ENCODE data around the gene DHH. TPM values are rescaled to one million over a fixed set of nuclear protein-coding genes. Genes with fewer than 3 reads are reported as not detected.

DHH gene
- total RNA-seq, 1 donor from 2014 or later: 2.9 TPM

GRCh38 chr12:49051373-49051764 is 43.2 kb downstream of the DHH start:
- DNase-seq (ENCODE audit: low spot score): no peak

DNA sequence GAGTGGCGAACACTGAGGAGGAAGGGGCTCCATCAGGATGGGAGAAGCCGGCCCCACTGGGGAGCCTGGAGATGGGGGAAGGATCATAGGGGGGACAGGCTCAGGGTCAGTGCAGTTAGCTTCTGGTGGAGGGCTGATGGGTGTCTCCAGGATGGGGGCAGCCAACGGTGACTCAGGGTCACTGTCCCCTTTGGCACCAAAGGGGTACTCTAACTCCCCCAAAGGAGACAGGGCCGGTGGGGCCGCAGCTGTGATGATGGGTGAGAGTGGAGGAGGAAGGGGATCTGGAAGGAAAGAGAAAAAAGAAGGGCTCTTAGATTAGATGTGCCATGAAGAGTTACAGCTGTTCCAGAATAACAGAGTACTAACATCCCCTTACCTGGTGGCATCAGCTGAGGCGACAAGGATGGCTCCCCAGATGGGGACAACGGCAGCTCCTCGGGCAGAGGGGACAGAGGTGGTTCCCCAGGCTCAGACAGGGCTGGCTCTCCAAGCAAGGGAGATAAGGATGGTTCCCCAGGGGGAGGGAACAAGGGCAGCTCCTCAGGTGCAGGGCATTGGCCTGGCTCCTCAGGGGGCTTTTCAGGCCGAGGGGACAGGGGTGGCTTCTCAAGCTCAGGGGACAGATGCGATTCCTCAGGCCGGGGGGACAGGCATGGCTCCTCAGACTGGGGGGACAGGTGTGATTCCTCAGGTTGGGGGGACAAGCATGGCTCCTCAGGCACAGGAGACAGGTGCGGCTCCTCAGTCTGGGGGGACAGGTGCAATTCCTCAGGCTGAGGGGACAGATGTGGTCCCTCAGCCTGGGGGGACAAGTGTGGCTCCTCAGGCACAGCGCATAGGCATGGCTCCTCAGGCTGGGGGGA is 43.9 kb downstream of the DHH start:
- no peak for DNase-seq (ENCODE audit: low spot score)

- DNase-seq (ENCODE audit: low spot score): no peak
Measured at GRCh38 chr12:49049566-49050224, 44.9 kb downstream of the DHH start.

DNA sequence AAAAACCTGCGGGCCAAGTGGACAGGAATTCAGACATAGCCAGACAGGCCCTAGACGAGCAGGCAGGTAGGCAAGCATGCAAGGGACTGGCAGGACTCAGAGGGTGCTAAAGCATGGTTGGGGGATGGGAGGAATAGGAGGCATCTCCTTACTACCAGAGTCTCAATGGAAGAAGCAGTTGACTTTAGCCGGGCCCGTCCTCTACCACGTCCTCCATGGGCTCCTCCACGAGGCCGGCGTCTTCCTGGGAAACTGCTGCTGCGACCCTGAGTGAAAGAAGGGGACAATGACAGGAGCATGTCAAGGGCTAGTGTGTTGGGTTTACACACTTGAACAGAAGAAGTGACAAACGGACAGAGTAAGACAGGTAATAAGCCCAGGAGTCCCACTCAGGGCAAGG is 45.6 kb downstream of the DHH start:
- DNase-seq (ENCODE audit: low spot score): no peak

DNA sequence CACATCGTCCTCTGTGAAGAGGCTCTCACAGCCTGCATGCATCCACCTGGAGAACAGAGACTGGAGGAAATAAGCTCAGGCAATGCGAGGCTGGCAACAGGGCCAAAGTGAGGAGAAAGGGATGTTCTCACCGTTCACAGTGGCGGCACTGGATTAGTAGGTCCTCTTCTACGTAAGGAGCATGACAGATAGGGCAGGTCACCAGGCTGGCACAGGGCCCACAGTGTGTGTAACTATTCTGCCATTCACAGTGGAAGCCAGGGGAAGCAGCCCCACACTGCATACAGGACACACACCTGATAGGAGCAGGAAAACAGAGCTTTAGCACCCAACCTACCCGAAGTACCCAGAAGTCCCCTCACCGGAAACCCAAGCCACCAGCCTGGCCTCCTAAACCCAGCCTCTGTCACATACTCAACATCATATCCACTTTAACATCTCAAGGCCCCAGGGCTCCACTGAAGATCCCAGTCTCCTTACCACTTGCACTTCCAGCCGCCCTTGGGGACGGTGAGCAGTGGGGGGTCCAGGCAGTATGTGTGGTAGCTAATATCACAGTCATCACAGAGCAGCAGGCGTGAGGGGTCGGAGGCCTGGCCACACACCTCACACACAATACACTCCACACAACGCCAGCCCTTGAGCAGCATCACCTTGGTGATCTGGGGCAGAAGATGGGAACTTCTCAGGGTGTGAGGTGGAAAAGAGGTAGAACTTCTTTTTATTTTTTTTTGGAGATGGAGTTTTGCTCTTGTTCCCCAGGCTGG is 48.3 kb downstream of the DHH start:
- DNase-seq (ENCODE audit: low spot score): no peak

DNA sequence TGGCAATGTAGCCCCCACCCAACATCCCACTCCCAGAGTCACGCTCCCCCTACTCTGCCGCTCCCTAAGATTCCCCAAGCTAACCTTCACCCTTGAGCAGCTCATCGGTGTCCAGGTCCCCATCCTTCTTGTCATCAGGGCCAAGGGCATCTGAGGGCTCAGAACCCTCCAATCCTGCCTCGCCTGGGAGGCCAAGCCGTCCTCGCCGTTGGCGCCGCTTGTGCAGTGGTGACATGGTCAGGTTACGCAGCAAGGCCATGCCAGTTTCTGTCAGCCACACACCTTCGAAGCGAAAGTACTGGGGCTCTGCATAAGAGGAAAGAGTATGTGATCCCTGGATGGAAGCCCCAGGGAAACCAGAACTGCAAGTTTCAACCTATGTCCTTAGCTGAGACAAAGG is 49.9 kb downstream of the DHH start:
- no peak for DNase-seq (ENCODE audit: low spot score)

DNA sequence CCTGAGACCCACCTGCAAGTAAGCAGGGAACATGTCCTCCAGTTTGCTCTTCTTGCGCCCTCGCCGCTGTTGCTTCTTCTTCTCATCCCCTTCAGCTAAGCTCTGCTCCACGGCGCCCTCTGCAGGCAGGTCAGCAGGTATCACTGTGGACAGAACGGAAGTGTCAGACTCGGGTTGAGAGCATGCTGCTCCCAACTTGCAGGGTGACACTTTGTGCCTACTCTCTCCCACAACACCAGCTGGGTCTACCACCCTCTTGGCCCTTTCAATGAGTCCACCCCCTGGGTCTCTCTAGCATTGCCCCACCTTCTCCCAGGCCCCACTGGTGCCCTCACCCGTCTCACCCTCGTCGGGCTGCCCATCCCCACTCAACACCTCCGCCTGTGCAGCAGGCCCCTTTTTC is 50.7 kb downstream of the DHH start:
- no peak for DNase-seq (ENCODE audit: low spot score)

DNA sequence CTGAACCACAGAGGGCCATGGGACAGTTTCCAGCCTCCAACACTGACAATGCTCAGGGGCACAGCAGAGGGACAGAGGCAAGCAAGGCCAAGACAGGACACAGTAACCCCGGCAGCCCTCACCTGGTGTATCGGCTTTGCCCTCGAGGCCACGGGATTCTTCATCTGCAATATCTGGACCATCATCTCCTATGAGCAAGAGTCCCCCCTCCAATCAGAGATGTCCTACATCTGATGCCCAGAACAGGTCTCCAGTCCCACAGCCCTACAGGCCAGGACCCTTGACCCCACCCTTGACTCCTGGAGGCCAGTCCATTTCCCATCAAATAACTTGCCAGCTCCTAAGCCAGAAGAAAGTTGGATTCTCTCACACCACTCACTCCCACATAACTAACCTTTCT is 51.4 kb downstream of the DHH start:
- DNase-seq (ENCODE audit: low spot score): no peak

DNA sequence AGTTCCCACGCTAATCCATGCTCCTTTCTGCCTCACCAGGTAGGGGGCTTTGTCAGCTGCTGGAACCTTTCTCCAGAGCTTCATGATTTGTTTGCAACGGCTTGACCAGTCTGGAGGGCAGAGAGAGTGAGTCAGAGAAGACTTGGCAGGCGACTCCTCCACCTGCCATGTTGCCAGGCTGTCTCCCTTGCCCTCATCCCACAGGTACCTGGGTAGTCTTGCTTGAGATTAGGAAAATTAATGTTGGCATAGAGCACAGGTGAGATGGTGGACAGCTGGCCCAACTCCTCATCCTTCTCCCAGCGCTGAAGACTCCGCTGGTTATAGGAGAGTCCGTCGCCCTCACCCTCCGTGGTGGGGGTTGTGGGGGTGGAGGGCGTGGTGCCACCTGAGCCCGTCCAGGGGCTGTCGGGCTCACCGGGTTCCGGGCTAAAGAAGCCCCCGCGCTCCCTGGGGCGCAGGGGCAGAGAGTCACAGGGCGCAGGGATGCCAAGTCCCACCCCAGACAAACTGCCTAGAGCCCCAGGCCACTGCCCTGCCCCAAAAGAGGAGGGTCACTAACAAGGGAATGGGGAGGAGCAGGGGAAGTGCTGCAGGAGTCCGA is 52.6 kb downstream of the DHH start:
- DNase-seq (ENCODE audit: low spot score): no peak

DNA sequence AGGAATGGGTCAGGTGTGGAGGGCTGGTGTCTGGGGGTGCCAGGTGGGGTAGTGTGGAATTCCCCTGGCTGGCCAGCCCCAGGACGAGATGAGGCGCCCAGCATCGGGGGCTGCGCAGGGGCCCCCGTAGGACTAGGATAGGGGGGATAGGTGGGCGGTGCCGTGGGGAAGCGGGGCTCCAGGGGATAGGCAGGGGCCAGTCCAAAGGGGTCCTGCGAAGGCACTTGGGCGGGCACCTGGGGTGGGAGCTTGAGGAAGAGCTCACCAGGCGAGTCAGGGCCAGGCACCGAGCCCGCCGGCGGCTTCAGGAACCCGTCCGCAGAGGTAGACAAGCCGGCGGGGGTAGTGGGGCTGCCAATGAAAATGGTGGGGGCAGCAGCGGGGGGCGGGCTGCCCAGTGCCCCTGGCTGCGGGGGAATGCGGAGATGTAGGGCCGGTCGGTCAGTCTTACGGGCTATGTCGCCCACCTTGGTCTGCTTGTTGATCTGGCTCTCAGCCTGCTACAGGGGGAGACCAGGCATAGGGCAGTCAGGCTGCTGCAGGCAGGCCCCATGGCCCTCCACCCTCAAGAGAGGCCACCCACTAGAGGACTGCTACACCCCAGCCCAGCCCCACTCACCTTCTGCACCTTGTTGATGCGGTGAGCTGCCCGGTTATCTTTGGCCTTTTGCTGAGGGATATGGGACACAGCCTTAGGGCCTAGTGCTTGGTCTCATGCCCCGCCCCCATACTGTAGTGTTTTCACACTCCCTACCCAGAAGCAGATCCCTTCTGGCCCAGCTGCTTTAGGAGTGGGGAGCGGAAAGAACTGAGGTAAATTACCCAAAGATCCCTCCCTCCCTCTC is 53.3 kb downstream of the DHH start:
- DNase-seq (ENCODE audit: low spot score): no peak

- no peak for DNase-seq (ENCODE audit: low spot score)
Measured at GRCh38 chr12:49040364-49040855, 54.2 kb downstream of the DHH start.

DNA sequence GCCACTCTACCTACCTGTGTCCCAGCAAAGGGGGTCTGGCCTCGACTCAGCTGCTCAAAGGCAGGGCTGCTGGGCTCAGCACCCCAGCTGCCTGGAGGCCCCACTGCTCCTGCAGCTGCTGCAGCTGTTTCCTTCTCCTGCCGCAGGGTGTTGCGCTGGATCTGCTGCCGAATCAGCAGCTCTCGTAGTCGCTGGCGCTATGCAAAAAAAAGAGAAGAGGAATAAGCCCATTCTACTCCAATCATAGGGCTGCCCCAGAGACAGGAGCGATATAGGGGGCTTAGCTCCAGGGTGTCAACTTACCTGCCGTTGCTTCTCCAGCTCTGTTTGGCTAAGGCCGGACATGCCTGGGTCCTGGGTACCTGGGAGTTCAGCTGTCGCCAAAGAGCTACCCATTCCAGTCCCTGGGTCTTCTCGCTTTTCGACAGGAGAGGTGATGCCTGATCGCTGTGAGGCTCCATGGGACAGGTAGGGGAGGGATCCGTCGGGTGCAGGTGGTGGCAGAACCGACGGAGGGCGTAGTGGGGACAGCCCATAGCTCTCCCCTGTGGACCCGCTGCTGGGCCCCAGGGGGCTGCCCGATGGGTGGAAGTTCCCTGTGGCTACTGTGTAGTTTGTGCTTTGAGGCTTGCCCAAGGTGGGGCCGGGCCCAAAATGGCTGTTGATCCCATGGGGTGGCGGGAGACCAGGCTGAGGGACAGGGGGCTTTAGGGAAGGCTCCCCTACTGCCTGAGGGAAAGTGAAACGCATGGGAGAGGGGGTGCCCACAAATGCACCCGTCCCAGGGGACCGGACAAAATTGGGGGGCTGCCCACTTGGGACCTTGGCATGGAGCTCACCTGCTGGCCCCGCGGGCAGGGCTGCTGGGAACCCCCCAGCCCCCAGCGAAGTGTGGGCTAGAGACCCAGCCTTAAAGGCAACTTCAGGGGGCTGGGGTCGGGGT is 54.9 kb downstream of the DHH start:
- DNase-seq (ENCODE audit: low spot score): no peak

DNA sequence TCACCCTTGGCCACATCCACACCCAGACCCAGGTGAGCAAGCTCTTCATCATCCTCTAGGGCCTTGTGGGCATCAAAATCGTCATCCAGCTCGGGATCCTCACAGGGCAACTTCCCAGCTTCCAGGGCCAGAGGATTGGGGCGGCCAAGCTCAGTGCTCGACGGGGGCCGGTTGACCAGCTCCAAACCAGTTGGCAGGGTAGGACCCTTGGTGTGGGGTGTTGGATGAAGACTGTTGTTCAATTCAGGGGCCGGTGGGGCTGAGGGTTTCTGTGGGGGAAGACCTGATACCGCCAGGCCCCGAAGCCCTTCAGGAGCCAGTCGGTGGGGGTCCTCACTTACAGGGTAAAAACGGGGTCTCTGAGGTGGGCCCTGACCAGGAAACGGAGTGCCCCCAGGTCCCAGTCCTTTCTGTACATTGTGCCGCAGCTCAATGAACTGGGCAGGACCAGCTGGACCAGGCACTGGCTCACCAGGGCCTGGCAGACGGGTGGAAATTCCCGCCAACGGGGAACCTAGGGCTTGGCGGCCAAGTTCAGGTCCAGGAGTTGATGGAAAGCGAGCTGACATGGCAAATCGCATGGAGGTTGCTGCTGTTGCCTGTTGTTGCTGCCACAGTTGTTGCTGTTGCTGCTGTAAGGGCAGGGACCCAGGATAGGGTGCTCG is 56.2 kb downstream of the DHH start:
- DNase-seq (ENCODE audit: low spot score): no peak

- DNase-seq (ENCODE audit: low spot score): no peak
Measured at GRCh38 chr12:49037947-49038237, 56.7 kb downstream of the DHH start.

DNA sequence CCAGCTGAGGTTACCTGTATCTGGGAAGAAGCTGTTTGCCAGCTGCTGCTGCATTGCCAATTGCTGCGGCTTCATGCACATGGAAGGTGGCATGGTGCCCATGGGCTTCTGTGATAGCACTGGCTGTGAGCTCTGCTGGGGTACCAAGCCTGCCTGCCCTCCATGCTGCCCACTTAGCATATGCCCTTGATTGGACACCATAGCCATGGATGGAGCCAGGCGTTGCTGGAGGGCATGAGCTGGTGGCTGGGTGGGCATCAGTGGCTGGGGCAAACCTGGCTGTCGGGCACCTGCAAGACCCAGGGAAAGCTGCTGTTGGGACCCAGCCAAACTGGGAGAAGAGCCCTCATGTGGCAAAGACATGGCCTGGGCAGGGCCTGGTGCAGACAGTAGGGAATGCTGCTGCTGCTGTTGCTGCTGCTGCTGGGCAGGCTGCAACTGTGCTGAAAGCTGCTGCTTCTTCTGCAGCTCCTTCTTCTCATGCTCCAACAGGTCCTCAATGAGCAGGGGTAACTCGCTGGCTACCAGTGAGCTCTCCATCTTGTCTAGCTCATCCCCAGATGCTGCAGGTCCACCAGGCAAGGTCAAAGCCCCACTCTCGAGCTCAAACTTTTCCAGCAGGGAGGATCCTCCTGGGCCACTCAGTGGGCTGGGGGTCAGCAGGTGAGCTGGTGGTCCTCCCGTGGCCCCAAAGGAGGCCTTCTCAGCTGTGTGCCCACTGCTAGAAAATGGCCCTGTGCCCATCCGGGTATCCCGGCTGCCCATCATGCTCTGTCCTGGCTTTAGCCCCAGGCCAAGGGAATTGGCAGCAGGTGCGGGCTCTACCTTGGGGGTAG is 57.3 kb downstream of the DHH start:
- DNase-seq (ENCODE audit: low spot score): no peak
